Measurements from ENCODE around the gene FAM53B.
A peak's percentile ranks its signal among the peaks of the same experiment; 100 is the strongest.

The FAM53B gene, protein sequence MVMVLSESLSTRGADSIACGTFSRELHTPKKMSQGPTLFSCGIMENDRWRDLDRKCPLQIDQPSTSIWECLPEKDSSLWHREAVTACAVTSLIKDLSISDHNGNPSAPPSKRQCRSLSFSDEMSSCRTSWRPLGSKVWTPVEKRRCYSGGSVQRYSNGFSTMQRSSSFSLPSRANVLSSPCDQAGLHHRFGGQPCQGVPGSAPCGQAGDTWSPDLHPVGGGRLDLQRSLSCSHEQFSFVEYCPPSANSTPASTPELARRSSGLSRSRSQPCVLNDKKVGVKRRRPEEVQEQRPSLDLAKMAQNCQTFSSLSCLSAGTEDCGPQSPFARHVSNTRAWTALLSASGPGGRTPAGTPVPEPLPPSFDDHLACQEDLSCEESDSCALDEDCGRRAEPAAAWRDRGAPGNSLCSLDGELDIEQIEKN

DNA sequence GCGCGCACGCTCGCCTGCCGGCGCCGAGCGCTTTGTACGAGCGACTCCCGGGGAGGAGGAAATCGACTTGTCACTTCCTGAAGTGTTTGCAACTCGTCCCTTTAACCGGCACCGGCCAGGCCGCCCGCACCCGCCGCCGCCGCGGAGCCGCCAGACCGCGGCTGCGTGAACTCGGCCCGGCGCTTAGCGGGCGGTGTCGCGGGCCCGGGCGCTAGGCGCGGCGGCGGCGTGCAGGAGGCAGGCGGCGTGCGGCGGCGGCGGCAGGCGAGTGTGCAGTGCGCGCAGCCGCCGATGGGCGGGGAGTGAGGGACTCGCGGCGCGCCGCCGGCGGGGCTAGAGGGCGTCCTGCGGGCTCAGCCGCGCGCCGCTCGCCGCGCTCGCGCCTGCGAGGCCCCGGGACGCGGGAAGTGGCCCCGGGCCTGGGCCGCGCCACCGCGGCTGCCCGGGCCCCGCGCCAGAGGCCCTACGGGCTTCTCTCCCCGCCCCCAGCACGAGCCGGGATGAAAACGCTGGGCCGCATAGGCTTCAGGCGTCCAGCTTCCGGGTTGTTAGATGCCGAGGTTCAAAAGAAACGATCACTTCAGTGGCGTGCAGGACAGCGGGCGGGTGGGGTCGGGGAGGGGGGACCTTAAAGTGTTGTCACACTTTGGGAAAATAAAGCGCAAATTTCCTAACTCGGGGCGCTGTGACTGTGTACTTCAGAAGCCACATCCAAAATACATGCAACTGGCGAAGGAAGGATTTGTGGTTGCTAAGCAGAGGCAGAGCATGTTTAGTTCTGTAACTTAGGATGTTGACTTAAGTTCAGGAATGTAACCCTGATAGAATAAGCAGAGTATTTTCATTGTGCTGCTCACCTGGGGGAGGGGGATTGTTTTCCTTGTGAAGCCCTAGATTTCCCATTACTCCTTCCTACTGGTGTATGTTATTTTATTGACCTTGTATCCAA is at the start of gene FAM53B:
TSS of gene FAM53B (minus strand) at position 277 of the 949 bp plus-strand sequence. CDS start 37,665 bp downstream, outside the sequence.
- peak; percentile 54 for ATAC-seq

DNA sequence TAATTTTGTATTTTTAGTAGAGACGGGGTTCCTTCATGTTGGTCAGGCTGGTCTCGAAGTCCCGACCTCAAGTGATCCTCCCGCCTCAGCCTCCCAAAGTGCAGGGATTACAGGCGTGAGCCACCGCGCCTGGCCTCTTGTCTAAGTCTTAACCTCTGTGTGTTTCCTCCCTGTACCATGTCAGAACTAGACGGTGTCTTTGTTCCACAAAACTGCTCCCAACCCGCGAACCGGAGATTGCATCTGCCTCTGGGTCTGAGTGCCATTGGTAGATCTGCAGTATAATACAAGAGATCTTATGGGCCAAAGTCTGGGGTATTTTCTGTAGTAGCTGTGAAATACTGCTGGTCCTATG is 48.8 kb upstream of the FAM53B start:
- ATAC-seq, result no peak
- TF ChIP-seq ZNF8 (CRISPR knock-in tag; IDR thresholded peaks at IDR 0.05) (no peak), ZFP3 (CRISPR knock-in tag; IDR thresholded peaks at IDR 0.05) (no peak), ZNF70 (CRISPR knock-in tag; IDR thresholded peaks at IDR 0.05) (no peak), ZC3H10 (CRISPR knock-in tag; IDR thresholded peaks at IDR 0.05) (no peak), ISL1 (CRISPR knock-in tag; IDR thresholded peaks at IDR 0.05) (no peak), ZFP30 (CRISPR knock-in tag; IDR thresholded peaks at IDR 0.05) (no peak), ARNTL (CRISPR knock-in tag; IDR thresholded peaks at IDR 0.05; ENCODE audit: borderline replicate concordance, low read depth) (no peak), SNAI2 (CRISPR knock-in tag; IDR thresholded peaks at IDR 0.05) (no peak), TOX (CRISPR knock-in tag; IDR thresholded peaks at IDR 0.05; ENCODE audit: borderline replicate concordance) (no peak), CSDC2 (CRISPR knock-in tag; IDR thresholded peaks at IDR 0.05) (no peak), TCF4 (CRISPR knock-in tag; IDR thresholded peaks at IDR 0.05; ENCODE audit: borderline replicate concordance) (no peak), BACH2 (CRISPR knock-in tag; IDR thresholded peaks at IDR 0.05; ENCODE audit: borderline replicate concordance) (no peak), ESRRG (CRISPR knock-in tag; IDR thresholded peaks at IDR 0.05) (no peak), PPARA (CRISPR knock-in tag; IDR thresholded peaks at IDR 0.05; ENCODE audit: borderline replicate concordance) (no peak), GLIS3 (CRISPR knock-in tag; IDR thresholded peaks at IDR 0.05) (no peak), RARB (CRISPR knock-in tag; IDR thresholded peaks at IDR 0.05) (no peak)
- TF ChIP-seq, protein P1, sequence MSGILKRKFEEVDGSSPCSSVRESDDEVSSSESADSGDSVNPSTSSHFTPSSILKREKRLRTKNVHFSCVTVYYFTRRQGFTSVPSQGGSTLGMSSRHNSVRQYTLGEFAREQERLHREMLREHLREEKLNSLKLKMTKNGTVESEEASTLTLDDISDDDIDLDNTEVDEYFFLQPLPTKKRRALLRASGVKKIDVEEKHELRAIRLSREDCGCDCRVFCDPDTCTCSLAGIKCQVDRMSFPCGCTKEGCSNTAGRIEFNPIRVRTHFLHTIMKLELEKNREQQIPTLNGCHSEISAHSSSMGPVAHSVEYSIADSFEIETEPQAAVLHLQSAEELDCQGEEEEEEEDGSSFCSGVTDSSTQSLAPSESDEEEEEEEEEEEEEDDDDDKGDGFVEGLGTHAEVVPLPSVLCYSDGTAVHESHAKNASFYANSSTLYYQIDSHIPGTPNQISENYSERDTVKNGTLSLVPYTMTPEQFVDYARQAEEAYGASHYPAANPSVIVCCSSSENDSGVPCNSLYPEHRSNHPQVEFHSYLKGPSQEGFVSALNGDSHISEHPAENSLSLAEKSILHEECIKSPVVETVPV (CRISPR knock-in tag; IDR thresholded peaks at IDR 0.05), result no peak
- TF ChIP-seq, protein P2, sequence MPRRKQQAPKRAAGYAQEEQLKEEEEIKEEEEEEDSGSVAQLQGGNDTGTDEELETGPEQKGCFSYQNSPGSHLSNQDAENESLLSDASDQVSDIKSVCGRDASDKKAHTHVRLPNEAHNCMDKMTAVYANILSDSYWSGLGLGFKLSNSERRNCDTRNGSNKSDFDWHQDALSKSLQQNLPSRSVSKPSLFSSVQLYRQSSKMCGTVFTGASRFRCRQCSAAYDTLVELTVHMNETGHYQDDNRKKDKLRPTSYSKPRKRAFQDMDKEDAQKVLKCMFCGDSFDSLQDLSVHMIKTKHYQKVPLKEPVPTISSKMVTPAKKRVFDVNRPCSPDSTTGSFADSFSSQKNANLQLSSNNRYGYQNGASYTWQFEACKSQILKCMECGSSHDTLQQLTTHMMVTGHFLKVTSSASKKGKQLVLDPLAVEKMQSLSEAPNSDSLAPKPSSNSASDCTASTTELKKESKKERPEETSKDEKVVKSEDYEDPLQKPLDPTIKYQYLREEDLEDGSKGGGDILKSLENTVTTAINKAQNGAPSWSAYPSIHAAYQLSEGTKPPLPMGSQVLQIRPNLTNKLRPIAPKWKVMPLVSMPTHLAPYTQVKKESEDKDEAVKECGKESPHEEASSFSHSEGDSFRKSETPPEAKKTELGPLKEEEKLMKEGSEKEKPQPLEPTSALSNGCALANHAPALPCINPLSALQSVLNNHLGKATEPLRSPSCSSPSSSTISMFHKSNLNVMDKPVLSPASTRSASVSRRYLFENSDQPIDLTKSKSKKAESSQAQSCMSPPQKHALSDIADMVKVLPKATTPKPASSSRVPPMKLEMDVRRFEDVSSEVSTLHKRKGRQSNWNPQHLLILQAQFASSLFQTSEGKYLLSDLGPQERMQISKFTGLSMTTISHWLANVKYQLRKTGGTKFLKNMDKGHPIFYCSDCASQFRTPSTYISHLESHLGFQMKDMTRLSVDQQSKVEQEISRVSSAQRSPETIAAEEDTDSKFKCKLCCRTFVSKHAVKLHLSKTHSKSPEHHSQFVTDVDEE (CRISPR knock-in tag; IDR thresholded peaks at IDR 0.05), result no peak
- TF ChIP-seq, protein P3, sequence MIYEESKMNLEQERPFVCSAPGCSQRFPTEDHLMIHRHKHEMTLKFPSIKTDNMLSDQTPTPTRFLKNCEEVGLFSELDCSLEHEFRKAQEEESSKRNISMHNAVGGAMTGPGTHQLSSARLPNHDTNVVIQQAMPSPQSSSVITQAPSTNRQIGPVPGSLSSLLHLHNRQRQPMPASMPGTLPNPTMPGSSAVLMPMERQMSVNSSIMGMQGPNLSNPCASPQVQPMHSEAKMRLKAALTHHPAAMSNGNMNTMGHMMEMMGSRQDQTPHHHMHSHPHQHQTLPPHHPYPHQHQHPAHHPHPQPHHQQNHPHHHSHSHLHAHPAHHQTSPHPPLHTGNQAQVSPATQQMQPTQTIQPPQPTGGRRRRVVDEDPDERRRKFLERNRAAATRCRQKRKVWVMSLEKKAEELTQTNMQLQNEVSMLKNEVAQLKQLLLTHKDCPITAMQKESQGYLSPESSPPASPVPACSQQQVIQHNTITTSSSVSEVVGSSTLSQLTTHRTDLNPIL (CRISPR knock-in tag; IDR thresholded peaks at IDR 0.05; ENCODE audit: low read depth), result no peak

More for the DNA sequence above, at the start of gene FAM53B:
- TF ChIP-seq ARNTL (CRISPR knock-in tag; IDR thresholded peaks at IDR 0.05; ENCODE audit: borderline replicate concordance, low read depth) (no peak), ZFP3 (CRISPR knock-in tag; IDR thresholded peaks at IDR 0.05) (no peak), BACH2 (CRISPR knock-in tag; IDR thresholded peaks at IDR 0.05; ENCODE audit: borderline replicate concordance) (no peak), TCF4 (CRISPR knock-in tag; IDR thresholded peaks at IDR 0.05; ENCODE audit: borderline replicate concordance) (no peak), SNAI2 (CRISPR knock-in tag; IDR thresholded peaks at IDR 0.05) (no peak), ZNF8 (CRISPR knock-in tag; IDR thresholded peaks at IDR 0.05) (no peak), CSDC2 (CRISPR knock-in tag; IDR thresholded peaks at IDR 0.05) (no peak)
- TF ChIP-seq, protein P4, sequence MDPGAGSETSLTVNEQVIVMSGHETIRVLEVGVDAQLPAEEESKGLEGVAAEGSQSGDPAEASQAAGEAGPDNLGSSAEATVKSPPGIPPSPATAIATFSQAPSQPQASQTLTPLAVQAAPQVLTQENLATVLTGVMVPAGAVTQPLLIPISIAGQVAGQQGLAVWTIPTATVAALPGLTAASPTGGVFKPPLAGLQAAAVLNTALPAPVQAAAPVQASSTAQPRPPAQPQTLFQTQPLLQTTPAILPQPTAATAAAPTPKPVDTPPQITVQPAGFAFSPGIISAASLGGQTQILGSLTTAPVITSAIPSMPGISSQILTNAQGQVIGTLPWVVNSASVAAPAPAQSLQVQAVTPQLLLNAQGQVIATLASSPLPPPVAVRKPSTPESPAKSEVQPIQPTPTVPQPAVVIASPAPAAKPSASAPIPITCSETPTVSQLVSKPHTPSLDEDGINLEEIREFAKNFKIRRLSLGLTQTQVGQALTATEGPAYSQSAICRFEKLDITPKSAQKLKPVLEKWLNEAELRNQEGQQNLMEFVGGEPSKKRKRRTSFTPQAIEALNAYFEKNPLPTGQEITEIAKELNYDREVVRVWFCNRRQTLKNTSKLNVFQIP (CRISPR knock-in tag; IDR thresholded peaks at IDR 0.05; ENCODE audit: borderline replicate concordance, low read depth), result no peak
- TF ChIP-seq, protein P5, sequence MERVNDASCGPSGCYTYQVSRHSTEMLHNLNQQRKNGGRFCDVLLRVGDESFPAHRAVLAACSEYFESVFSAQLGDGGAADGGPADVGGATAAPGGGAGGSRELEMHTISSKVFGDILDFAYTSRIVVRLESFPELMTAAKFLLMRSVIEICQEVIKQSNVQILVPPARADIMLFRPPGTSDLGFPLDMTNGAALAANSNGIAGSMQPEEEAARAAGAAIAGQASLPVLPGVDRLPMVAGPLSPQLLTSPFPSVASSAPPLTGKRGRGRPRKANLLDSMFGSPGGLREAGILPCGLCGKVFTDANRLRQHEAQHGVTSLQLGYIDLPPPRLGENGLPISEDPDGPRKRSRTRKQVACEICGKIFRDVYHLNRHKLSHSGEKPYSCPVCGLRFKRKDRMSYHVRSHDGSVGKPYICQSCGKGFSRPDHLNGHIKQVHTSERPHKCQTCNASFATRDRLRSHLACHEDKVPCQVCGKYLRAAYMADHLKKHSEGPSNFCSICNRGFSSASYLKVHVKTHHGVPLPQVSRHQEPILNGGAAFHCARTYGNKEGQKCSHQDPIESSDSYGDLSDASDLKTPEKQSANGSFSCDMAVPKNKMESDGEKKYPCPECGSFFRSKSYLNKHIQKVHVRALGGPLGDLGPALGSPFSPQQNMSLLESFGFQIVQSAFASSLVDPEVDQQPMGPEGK (CRISPR knock-in tag; IDR thresholded peaks at IDR 0.05; ENCODE audit: borderline replicate concordance), result no peak
- TF ChIP-seq, protein P2 (CRISPR knock-in tag; IDR thresholded peaks at IDR 0.05), result no peak

Data from SK-N-SH treated with all-trans-retinoic acid at 6 μM for 48 hours (cell line).